H4 (cell line): ENCODE results near the gene RNF113B. TPM values are rescaled to one million over a fixed set of nuclear protein-coding genes. Genes with fewer than 3 reads are reported as not detected.
A peak's percentile ranks its signal among the peaks of the same experiment; 100 is the strongest.

Source experiments
- DNase-seq: peaks from one replicate; pipeline ENCODE4 v3.0.0-alpha.2; 2015; ENCODE audit warnings: low spot score
- total RNA-seq: library from RNA; depleted of rRNA; stranded (reverse); fragments of >200 nt; shearing (Covaris generic); gene quantifications from 2 replicates; pipeline ENCODE4 v1.2.3, GENCODE V29; 2014; rRNA removed

The RNF113B gene
- not detected in 2 replicates for total RNA-seq

- DNase-seq = no peak
Measured at GRCh38 chr13:98176777-98177608, at the start of gene RNF113B. TSS of gene RNF113B (minus strand) at chr13:98177269. CDS start at chr13:98177236, 33 bp downstream.

DNA sequence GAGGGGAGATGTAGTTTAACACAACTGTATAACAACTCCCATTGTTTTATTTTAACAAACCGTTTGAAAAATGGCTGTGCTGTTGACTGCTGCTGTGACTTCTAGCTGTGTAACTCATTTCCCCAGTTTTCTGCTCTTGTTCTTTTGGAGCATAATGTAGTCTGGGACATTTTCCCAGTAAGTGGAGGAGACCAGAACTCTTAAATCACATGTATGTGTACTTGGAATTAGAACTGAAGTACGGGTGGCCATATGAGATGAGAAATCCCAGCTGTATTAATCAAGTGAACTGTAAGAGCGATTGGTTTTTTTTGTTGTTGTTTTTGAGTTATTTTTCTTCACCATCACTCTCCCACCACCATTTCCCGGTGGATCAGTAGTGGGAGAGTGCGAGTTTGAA, 49.4 kb upstream of the RNF113B start:
- DNase-seq = no peak

DNA sequence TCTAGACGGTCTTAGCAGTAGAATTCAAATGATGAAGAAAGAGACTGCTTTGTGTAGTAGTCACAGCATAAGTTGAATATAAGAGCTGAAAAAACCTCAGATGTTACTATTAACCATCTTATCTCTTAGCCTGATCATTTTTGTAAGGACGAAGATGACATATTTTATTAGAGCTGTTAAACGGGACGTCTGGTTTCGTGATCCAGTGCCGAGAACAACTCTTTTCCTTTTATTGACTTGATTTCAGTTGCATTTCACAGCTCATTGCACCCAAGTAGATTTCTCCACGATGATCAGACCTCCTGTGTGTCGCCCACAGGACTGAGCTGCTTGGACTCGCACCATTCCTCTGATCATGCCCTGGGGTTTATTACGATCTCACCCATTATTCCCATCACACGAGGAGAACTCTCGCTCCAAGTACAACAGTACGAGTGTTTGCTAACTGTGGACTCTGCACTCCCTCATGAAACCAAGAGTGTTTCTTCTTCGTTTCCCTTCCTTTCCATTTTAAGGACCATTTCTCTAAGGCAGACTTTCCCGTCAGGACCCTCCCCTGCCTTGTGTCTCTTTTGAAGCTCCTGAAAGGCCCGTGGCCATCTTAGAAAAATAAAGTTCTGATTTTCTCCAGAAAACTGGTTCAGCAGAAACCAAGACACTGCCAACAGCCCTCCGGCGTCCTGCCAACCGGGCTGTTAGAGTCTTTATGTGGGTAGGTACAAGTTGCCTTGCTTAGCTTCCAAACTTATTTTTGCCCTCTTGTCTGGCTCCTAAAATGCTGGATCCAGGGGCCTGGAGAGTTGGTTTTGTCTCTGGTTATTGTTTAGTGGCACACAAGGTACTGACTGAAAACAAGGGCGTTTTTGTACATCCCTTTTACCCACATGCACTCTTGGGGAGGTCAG, 48.2 kb upstream of the RNF113B start:
- no peak for DNase-seq

GRCh38 chr13:98224557-98224956, 47.5 kb upstream of the RNF113B start:
- no peak for DNase-seq

DNA sequence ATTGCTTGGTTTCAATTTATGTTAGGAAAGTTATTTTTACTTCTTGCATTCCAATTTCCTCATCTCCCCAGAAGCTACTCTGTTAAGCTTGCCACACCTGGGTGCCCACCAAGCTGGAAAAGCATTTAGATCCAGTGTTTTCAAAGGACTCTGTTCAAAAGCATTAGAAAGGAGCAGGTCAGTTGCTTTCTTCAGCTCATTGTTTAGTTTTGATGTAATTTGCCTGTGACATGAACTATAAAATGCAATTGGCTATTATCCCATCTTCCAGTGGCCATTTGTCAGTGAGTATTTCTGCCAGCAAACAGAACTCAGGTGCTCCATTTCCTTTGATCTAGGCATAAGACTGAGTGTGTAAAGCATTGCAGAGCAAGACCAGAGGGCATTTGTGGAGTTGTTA, 46.7 kb upstream of the RNF113B start:
- DNase-seq = no peak

DNA sequence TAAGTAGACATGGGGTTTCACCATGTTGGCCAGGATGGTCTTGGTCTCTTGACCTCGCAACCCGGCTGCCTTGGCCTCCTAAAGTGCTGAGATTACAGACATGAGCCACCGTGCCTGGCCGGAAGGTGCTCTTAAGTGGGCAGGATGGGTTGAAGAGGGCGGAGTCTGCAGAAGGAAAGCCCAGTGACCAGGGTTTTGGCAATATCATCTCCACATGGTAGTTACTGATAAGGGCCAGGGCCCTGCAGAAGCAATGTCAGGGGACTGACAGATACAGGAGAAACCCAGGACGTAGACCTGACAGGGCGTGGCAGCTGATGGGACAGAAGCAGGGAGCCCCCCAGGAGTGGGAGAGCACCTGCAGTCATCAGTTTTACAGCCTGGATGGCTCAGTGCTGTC, 45.7 kb upstream of the RNF113B start:
- DNase-seq = no peak

DNA sequence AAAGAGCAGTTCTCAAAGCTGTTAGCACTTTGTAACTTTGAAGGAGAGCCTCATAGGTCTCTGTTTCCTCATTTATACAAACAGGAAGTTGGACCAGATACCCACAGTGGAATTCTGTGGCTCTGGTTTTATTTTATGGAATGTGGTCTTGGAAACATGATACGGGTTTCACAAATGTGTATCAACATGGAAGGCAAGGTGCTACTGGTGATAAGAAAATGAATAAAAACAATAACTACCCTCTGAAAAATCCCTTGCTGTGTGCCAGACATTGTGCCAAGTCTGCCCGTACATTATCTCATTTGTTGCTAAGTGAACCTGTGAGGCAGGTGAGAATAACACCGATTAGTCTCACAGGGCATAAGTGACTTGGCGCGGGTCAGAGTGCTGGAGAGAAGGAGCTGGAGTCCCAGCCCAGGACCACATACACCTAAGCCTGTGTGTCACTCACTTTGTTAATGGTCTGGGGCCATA, 45.0 kb upstream of the RNF113B start:
- peak; percentile 15 for DNase-seq

GRCh38 chr13:98221234-98221633, 44.2 kb upstream of the RNF113B start:
- no peak for DNase-seq

- DNase-seq = no peak
Measured at GRCh38 chr13:98220271-98220791, 43.3 kb upstream of the RNF113B start.

DNA sequence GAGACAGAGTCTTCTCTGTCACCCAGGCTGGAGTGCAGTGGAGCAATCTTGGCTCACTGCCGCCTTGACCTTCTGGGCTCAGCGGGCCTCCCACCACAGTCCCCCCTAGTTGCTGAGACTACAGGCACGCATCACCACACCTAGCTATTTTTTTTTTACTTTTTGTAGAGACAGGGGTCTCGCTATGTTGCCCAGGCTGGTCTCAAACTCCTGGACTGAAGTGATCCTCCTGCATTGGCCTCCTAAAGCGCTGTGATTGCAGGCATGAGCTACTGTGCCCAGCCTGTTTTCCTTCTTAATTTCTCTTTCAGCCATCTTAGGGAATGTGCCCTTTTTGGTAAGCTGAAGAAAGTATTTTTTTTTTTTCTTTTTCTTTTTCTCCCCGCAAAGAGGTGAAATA, 42.6 kb upstream of the RNF113B start:
- no peak for DNase-seq

DNA sequence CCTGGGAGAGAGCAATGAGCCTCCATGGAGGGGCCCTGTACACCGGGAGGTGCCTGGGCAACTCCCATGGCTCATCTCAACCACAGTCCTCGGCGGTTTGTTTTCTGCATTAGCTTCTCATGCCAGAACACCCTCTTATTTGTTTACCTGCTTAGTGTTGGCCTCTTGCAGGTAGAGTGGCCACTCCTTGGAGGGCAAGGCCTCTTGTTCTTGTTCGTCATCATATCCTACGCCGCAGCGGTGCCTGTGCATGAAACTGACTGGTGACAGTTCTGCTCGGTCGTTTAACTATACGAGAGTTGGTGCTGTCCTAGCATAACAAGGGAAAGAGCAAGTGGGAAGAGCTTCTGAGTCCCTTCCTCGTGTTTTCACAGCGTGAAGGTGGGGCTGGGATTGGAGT, 40.5 kb upstream of the RNF113B start:
- DNase-seq = no peak

DNA sequence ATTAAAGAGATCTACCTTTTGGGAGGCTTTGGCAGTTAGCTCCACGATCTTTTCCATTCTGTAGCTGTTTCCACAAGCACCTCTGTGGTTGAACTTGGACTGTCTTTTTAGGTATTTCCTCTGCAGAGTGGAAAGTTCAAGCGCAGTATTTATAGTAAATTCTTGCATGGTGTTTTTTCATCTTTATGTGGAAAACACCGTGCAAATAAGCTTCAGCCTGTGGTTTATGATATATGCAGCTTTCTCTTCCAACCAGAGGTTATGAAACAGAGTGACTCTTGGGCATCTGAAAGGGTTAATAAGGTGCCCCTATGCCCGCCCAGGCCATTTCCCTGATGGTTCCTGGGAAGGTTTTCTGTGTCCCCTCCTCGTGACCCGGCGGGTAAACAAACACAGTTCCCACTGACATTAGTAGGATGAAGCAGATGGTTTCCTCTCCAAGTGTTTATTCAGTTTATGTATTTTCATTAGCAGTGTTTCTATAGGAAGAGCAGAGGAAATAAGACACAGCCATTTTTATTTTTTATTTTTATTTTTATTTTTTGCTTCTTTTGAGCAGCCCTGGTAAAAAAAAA, 39.7 kb upstream of the RNF113B start:
- no peak for DNase-seq

DNA sequence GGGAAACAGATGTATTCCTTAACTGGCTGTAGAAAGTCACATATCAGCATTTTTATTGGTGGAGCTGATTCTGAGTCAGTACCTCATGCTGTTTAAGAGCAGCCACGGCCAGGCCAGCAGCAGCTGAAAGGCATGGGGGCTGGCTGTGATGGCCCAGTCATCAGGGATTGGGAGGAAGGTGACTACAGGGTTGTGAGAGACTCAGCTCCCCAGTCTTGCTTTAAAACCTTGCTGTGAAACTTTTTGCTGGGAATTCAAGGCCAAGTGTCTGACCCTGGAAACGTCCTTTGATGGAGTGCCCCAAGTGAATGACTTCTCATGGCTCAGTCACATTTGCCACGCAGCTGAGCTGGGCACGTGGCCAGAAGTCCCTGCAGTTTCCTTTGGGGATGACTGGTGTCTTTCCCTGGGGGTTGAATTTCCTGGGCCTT, 39.1 kb upstream of the RNF113B start:
- peak; percentile 42 for DNase-seq

- no peak for DNase-seq
Measured at GRCh38 chr13:98215508-98215907, 38.4 kb upstream of the RNF113B start.

- no peak for DNase-seq
Measured at GRCh38 chr13:98214707-98215106, 37.6 kb upstream of the RNF113B start.

DNA sequence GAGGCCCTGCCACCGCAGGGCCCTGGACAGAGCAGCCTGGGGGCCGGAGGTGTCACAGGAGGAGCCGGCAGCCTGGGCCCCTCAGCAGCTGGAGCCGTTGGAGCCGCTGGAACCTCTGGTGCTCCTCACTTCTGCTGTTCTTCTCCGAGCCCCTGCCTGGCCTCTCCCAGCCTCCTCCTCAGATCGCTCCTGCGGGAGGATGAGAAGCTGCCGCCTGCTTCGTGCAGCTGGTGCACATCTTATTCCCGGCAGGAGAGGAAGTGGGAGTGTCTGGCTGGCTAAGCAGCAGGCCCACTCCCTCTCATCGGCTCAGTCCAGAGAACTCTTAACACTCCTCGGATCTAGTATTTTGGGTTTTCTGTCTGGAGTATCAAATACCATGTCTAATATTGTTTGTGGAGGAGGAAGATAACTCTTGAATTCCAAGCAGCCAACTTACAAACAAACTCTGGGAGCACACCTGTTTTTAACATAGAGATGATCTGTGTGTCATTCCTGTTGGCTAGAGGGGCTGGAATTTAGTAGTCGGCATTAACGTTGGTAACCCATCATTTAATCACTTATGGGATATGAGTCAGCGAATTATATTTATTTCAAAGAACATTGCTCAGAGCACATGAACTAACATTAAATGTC, 37.1 kb upstream of the RNF113B start:
- no peak for DNase-seq

DNA sequence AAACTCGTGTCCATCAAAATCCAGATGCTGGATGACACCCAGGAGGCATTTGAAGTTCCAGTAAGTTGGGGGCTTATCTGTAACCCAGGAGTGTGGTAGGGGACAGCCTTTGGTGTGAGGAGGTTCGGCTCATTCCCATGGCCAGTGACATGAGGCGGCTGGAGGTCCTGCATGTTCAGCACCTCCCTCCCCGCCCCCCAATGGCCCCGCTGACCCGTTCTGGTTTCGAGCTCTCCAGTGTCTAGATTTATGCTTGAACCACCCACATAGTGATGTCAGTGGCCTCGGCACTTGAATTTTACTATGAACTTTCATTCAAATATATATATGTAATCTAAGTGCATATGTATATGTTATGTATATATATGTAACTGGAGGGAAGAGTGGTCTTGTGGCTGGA, 36.3 kb upstream of the RNF113B start:
- no peak for DNase-seq

DNA sequence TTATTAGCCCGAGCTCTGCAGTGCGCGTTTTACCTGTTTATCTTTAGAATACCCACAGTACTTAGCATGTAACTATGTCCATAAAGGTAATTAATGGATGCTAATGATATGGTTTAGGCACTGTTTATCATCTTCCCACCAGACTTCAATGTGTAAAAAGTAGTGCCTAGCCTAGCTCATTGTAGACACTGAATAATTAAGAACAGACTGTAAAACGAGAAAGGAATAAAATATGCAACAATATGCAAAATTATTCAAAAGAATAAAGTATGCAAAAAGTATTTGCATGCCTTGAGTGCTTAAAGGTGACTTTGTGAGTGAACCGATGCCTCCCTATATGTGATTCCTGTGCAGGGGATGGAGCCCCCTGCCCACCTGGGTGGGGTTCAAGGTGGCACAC, 35.7 kb upstream of the RNF113B start:
- no peak for DNase-seq

GRCh38 chr13:98208606-98209005, 31.5 kb upstream of the RNF113B start:
- DNase-seq = no peak

DNA sequence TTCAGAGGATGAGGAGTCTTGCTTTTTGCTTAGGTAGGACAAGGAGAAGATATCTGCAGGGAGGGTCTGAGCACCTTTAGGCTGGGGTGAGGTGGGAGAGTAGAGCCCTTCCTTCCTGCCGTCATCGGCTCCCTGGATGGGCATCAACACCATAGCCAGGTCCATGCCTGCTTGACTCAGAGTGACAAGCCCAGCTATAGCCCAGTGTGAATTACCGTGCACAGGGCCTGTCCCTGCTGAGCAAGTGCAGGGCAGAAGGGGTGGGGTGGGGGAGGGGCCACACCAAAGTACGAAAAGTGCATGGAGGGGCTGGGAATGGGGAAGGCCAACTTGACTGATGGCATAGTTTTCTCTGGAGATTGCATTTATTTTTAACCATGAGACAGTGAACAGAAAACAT, 30.3 kb upstream of the RNF113B start:
- no peak for DNase-seq

DNA sequence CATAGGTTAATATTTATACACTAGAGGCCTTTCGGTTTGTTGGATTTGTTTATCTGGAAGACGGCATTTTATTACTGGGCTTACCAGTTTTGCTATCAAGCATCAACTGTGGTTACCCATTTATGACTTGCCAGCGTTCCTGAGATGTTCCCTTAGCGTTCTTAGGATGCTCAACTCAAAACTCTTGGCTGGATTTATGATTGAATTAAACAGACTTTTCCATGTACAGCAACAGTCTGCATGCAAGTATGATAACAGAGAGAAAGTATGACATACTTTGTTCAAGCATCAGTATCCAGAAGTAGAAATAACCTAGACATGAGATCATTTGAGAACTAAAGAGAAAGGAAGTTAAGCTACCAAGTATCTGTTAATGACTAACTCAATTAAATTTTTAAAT, 29.9 kb upstream of the RNF113B start:
- DNase-seq = no peak

- no peak for DNase-seq
Measured at GRCh38 chr13:98204546-98204945, 27.5 kb upstream of the RNF113B start.
